ENCODE measurements around the gene TRIM33.

DNA sequence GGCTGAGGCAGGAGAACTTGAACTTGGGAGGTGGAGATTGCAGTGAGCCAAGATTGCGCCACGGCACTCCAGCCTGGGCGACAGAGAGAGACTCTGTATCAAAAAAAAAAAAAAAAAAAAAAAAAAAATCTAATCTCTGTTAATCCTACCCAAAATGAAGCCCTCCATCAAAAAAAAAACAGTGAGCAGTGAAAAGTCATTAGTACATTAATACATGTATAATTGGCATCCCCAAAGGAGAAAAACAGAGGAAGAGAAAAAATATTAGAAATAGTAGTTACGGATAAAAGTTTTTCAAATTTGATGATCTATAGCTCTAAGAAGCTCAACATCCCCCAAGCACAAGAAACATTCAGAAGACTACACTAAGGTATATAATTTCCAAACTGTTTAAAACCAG, 71.6 kb downstream of the TRIM33 start:
- TF ChIP-seq, protein P1, sequence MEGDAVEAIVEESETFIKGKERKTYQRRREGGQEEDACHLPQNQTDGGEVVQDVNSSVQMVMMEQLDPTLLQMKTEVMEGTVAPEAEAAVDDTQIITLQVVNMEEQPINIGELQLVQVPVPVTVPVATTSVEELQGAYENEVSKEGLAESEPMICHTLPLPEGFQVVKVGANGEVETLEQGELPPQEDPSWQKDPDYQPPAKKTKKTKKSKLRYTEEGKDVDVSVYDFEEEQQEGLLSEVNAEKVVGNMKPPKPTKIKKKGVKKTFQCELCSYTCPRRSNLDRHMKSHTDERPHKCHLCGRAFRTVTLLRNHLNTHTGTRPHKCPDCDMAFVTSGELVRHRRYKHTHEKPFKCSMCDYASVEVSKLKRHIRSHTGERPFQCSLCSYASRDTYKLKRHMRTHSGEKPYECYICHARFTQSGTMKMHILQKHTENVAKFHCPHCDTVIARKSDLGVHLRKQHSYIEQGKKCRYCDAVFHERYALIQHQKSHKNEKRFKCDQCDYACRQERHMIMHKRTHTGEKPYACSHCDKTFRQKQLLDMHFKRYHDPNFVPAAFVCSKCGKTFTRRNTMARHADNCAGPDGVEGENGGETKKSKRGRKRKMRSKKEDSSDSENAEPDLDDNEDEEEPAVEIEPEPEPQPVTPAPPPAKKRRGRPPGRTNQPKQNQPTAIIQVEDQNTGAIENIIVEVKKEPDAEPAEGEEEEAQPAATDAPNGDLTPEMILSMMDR (IDR thresholded peaks at IDR 0.05): no peak
- no peak for TF ChIP-seq POLR2A (IDR thresholded peaks at IDR 0.05)

All from body of pancreas (tissue), 4 donors.